HCT116 (cell line): ENCODE results near the gene ABHD16A. TPM values are rescaled to one million over a fixed set of nuclear protein-coding genes. Genes with fewer than 3 reads are reported as not detected.

ENCODE experiments used
- ATAC-seq: fragments of 200-7000 bp; cut with Tn5 transposase; 2 replicates; pipeline ENCODE4 v1.9.1; 2020; ENCODE audit warnings: mild to moderate bottlenecking, moderate library complexity
- BruUV-seq: library from RNA; stranded (reverse); fragments of 400-500 nt; replicated peaks from 2 replicates; lab custom pipeline; 2021; lab: Mats Ljungman, UMichigan
- CTCF ChIA-PET: fragments of 300-600 bp; sonication (Branson Sonifier 250); formaldehyde crosslinking; loops from one replicate; lab custom pipeline; 2021; ENCODE audit warnings: antibody characterized with exemption; lab: Charles Lee
- POLR2A ChIA-PET: fragments of 300-600, 350-600 bp; sonication (Branson Sonifier 250); formaldehyde crosslinking; loops from one replicate; lab custom pipeline; 2021; ENCODE audit warnings: antibody characterized with exemption; lab: Charles Lee
- RAD21 ChIA-PET, 2 experiments: fragments of 300-600 bp; sonication (Branson Sonifier 250); formaldehyde crosslinking; loops; one replicate each; lab custom pipeline; 2023; ENCODE audit warnings: low total read pairs in 2 of 2; ENCODE audit not compliant: uncharacterized antibody in 2 of 2, unreplicated experiment in 2 of 2, low non-redundant PET in 1 of 2; lab: Charles Lee
- DNase-seq: peaks from one replicate; pipeline ENCODE4 v3.0.0-alpha.2; 2010; ENCODE audit warnings: low read depth, low spot score
- H2AFZ ChIP-seq: fragments of 200-600 bp; shearing (Covaris generic), sonication (generic); 2 replicates; pipeline ENCODE4 v1.6.1; 2017; ENCODE audit warnings: low read depth, mixed run types, mixed read lengths, antibody characterized with exemption, low read length; ENCODE audit not compliant: poor library complexity, severe bottlenecking
- H3K27ac ChIP-seq: 2 replicates; pipeline ENCODE4 v1.5.1; 2012; ENCODE audit warnings: low read depth, low read length
- H3K27me3 ChIP-seq: fragments of 200-600 bp; sonication (generic); 2 replicates; pipeline ENCODE4 v1.6.1; 2016; ENCODE audit warnings: mixed run types, low read length, mixed read lengths; ENCODE audit not compliant: insufficient read depth
- H3K36me3 ChIP-seq, 2 experiments: fragments of 200-500 bp in 1 of 2; fragments of 200-600 bp in 1 of 2; sonication (Bioruptor generic) in 1 of 2; sonication (generic) in 1 of 2; 2 replicates each; pipeline versions ENCODE4 v1.5.1 to v1.6.1; 2014 to 2016; ENCODE audit warnings: low read length in 2 of 2, inconsistent platforms in 1 of 2, mixed read lengths in 1 of 2, mixed run types in 1 of 2; ENCODE audit not compliant: insufficient read depth in 2 of 2, control insufficient read depth in 1 of 2
- H3K4me1 ChIP-seq, 2 experiments: fragments of 200-600 bp in 1 of 2; sonication (generic) in 1 of 2; 2 replicates each; pipeline versions ENCODE4 v1.5.1 to v1.6.1; 2012 to 2017; ENCODE audit warnings: low read length in 2 of 2, inconsistent platforms in 1 of 2, mild to moderate bottlenecking in 1 of 2, mixed read lengths in 1 of 2, mixed run types in 1 of 2, moderate library complexity in 1 of 2; ENCODE audit not compliant: insufficient read depth in 2 of 2, control insufficient read depth in 1 of 2
- H3K4me2 ChIP-seq: fragments of 200-600 bp; sonication (generic); 2 replicates; pipeline ENCODE4 v1.6.1; 2017; ENCODE audit warnings: mixed run types, low read length, mixed read lengths
- H3K4me3 ChIP-seq, 2 experiments: fragments of 200-600 bp in 1 of 2; sonication (generic) in 1 of 2; replicated peaks in 1 of 2; 2 replicates each; pipeline ENCODE4 v1.5.1; 2011 to 2016; ENCODE audit warnings: low read length in 2 of 2, control low read depth in 1 of 2, low read depth in 1 of 2, mild to moderate bottlenecking in 1 of 2, mixed read lengths in 1 of 2, mixed run types in 1 of 2
- H3K79me2 ChIP-seq: fragments of 200-600 bp; sonication (generic); 2 replicates; pipeline ENCODE4 v1.6.1; 2017; ENCODE audit warnings: mild to moderate bottlenecking, mixed run types, low read length, moderate library complexity, mixed read lengths; ENCODE audit not compliant: insufficient read depth
- H3K9ac ChIP-seq: fragments of 200-600 bp; sonication (generic); 2 replicates; pipeline ENCODE4 v1.6.1; 2016; ENCODE audit warnings: low read length, mixed read lengths
- H3K9me2 ChIP-seq: fragments of 200-600 bp; sonication (generic), shearing (Covaris generic); 2 replicates; pipeline ENCODE4 v1.6.1; 2017; ENCODE audit warnings: mixed run types, mild to moderate bottlenecking, moderate library complexity; ENCODE audit not compliant: insufficient read depth
- H3K9me3 ChIP-seq, 2 experiments: fragments of 200-500 bp in 1 of 2; fragments of 200-600 bp in 1 of 2; sonication (Bioruptor generic) in 1 of 2; sonication (generic) in 1 of 2; 2 replicates each; pipeline ENCODE4 v1.6.1; 2014 to 2017; ENCODE audit warnings: low read length in 2 of 2, mixed read lengths in 2 of 2, inconsistent platforms in 1 of 2, low read depth in 1 of 2, mild to moderate bottlenecking in 1 of 2, mixed run types in 1 of 2, moderate library complexity in 1 of 2; ENCODE audit not compliant: control insufficient read depth in 1 of 2, insufficient read depth in 1 of 2
- H4K20me1 ChIP-seq: fragments of 200-600 bp; sonication (generic), shearing (Covaris generic); 2 replicates; pipeline ENCODE4 v1.6.1; 2017; ENCODE audit warnings: mixed run types, mild to moderate bottlenecking, moderate library complexity; ENCODE audit not compliant: insufficient read depth
- ATF3 ChIP-seq: IDR thresholded peaks from 2 replicates; pipeline ENCODE4 v1.6.1; 2012
- CBX3 ChIP-seq: IDR thresholded peaks from 2 replicates; pipeline ENCODE4 v1.6.1; 2012; ENCODE audit warnings: low read depth
- CEBPB ChIP-seq: IDR thresholded peaks from 2 replicates; pipeline ENCODE4 v1.6.1; 2012; ENCODE audit warnings: low read depth
- CTCF ChIP-seq, 3 experiments: fragments of 200-600 bp in 1 of 3; sonication (generic) in 1 of 3; IDR thresholded peaks in 2 of 3; conservative IDR thresholded peaks in 1 of 3; 2 replicates each; pipeline ENCODE4 v1.5.1; 2012 to 2017; ENCODE audit warnings: low read depth in 2 of 3, low read length in 2 of 3, antibody characterized with exemption in 1 of 3, borderline replicate concordance in 1 of 3, control low read depth in 1 of 3, mild to moderate bottlenecking in 1 of 3, mixed read lengths in 1 of 3, mixed run types in 1 of 3, moderate library complexity in 1 of 3; ENCODE audit not compliant: insufficient read depth in 1 of 3
- EGR1 ChIP-seq: IDR thresholded peaks from 2 replicates; pipeline ENCODE4 v1.6.1; 2012; ENCODE audit warnings: low read depth
- ELF1 ChIP-seq: IDR thresholded peaks from 2 replicates; pipeline ENCODE4 v1.6.1; 2012; ENCODE audit warnings: low read depth, borderline replicate concordance
- EZH2 ChIP-seq: fragments of 200-600 bp; sonication (generic); IDR thresholded peaks from 2 replicates; pipeline ENCODE4 v1.6.1; 2017; ENCODE audit warnings: antibody characterized with exemption, mixed run types
- EZH2phosphoT487 ChIP-seq: fragments of 200-600 bp; IDR thresholded peaks from 2 replicates; pipeline ENCODE4 v1.6.1; 2018; ENCODE audit warnings: antibody characterized with exemption, borderline replicate concordance
- FOSL1 ChIP-seq: IDR thresholded peaks from 2 replicates; pipeline ENCODE4 v1.6.1; 2012; ENCODE audit warnings: low read depth
- JUND ChIP-seq: IDR thresholded peaks from 2 replicates; pipeline ENCODE4 v1.6.1; 2012
- POLR2A ChIP-seq: IDR thresholded peaks from 2 replicates; pipeline ENCODE4 v1.7.0; 2011; ENCODE audit warnings: borderline replicate concordance; ENCODE audit not compliant: insufficient read depth, insufficient read length; ENCODE audit errors: extremely low read depth
- POLR2AphosphoS5 ChIP-seq: IDR thresholded peaks from 2 replicates; pipeline ENCODE4 v1.6.1; 2011; ENCODE audit warnings: mild to moderate bottlenecking, low read depth, low read length, moderate library complexity
- RAD21 ChIP-seq: IDR thresholded peaks from 2 replicates; pipeline ENCODE4 v1.6.1; 2012; ENCODE audit warnings: low read depth, mild to moderate bottlenecking
- SIN3A ChIP-seq: IDR thresholded peaks from 2 replicates; pipeline ENCODE4 v1.6.1; 2012; ENCODE audit warnings: low read depth
- SP1 ChIP-seq: IDR thresholded peaks from 2 replicates; pipeline ENCODE4 v1.6.1; 2012; ENCODE audit warnings: low read depth
- SRF ChIP-seq: IDR thresholded peaks from 2 replicates; pipeline ENCODE4 v1.6.1; 2012; ENCODE audit warnings: low read depth
- YY1 ChIP-seq: IDR thresholded peaks from 2 replicates; pipeline ENCODE4 v1.6.1; 2011; ENCODE audit warnings: low read length, low read depth, moderate library complexity, mild to moderate bottlenecking; ENCODE audit not compliant: insufficient replicate concordance; ENCODE audit errors: extremely low read depth
- ZFX ChIP-seq: fragments of 450-650 bp; IDR thresholded peaks from 2 replicates; pipeline ENCODE4 v1.6.1; 2017
- ZNF274 ChIP-seq: fragments of 200-500 bp; sonication (Bioruptor generic); IDR thresholded peaks from 2 replicates; pipeline ENCODE4 v1.6.1; 2014; ENCODE audit warnings: mild to moderate bottlenecking, low read depth, low read length, inconsistent platforms
- intact Hi-C: fragments of 100-400 bp; cut with micrococcal nuclease; formaldehyde crosslinking; loops from 2 replicates; pipeline ENCODE4 v1.10.0; 2022
- total RNA-seq: library from RNA; stranded (reverse); gene quantifications from one replicate; pipeline ENCODE4 v1.2.1, GENCODE V29; 2021; ENCODE audit not compliant: unreplicated experiment
- TF ChIP-seq, protein P1 (sequence below): IDR thresholded peaks from 2 replicates; pipeline ENCODE4 v1.6.1; 2012; ENCODE audit warnings: low read depth

The ABHD16A gene
- total RNA-seq, 1 experiment from 2014 or later, result 32.4 TPM

DNA sequence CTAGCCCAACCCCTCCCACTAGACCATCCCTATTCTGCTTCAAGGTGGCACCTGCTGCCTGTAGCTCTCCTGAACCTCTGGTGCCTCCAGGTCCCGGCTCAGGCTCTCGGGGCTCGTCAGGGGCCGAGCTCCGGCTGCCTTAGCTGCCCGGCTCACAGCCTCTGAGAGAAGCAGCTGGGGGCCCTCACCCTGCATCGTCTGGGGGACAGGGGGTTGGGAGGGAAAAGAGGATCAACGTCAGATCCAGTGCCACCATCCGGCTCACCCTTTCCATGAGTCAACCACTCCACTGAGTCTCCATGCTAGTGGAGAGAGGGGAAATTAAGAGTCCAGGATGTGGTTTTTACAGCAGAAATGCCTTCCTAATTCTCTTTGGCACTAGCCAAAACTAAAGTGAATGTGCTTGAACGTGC, 63.7 kb downstream of the ABHD16A start:
- H3K9me3 ChIP-seq, result no peaks in the 10 kb centered on the region
- H3K4me1 ChIP-seq, result no peaks in the 10 kb centered on the region
- RAD21 ChIA-PET, result no interaction called here
- H2AFZ ChIP-seq, result no peak overlapping the region
- no peak overlapping the region for H3K9ac ChIP-seq
- no peak for ATAC-seq
- no peaks in the 10 kb centered on the region for H3K27me3 ChIP-seq
- no peak overlapping the region for H3K4me3 ChIP-seq
- intact Hi-C loops, result no loop called here
- no peaks in the 10 kb centered on the region for H3K9me2 ChIP-seq
- TF ChIP-seq YY1 (no peak), EZH2 (no peak), SRF (no peak), FOSL1 (no peak), JUND (no peak), RAD21 (no peak), SP1 (no peak), SIN3A (no peak), ZFX (no peak), EZH2phosphoT487 (no peak), POLR2A (no peak), ZNF274 (no peak), ELF1 (no peak), EGR1 (no peak), POLR2AphosphoS5 (no peak), ATF3 (no peak), CBX3 (no peak), CEBPB (no peak), CTCF (IDR thresholded peaks at IDR 0.05 in 2 of 3, conservative IDR thresholded peaks at IDR 0.05 in 1 of 3; ENCODE audit: borderline replicate concordance in 1 of 3, insufficient read depth in 1 of 3, low read depth in 2 of 3, low read length in 2 of 3) (no peak)
- TF ChIP-seq, protein P1, sequence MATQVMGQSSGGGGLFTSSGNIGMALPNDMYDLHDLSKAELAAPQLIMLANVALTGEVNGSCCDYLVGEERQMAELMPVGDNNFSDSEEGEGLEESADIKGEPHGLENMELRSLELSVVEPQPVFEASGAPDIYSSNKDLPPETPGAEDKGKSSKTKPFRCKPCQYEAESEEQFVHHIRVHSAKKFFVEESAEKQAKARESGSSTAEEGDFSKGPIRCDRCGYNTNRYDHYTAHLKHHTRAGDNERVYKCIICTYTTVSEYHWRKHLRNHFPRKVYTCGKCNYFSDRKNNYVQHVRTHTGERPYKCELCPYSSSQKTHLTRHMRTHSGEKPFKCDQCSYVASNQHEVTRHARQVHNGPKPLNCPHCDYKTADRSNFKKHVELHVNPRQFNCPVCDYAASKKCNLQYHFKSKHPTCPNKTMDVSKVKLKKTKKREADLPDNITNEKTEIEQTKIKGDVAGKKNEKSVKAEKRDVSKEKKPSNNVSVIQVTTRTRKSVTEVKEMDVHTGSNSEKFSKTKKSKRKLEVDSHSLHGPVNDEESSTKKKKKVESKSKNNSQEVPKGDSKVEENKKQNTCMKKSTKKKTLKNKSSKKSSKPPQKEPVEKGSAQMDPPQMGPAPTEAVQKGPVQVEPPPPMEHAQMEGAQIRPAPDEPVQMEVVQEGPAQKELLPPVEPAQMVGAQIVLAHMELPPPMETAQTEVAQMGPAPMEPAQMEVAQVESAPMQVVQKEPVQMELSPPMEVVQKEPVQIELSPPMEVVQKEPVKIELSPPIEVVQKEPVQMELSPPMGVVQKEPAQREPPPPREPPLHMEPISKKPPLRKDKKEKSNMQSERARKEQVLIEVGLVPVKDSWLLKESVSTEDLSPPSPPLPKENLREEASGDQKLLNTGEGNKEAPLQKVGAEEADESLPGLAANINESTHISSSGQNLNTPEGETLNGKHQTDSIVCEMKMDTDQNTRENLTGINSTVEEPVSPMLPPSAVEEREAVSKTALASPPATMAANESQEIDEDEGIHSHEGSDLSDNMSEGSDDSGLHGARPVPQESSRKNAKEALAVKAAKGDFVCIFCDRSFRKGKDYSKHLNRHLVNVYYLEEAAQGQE, result no peak
- H3K27ac ChIP-seq, result no peak overlapping the region
- H4K20me1 ChIP-seq, result no peaks in the 10 kb centered on the region
- no TSS peak for BruUV-seq
- H3K79me2 ChIP-seq, result peaks cover 3% of the 10 kb centered on the region; the same call in 1 of the 2 replicates
- DNase-seq, result no peak
- peaks cover 49 to 59% of the 10 kb centered on the region in 2 experiments; a peak in 3 of 4 replicates for H3K36me3 ChIP-seq
- POLR2A ChIA-PET, result interaction anchor here (0.8 to 1.7 kb wide), 4 partner anchors 12 to 262 kb away, joined by 3 to 13 read pairs (median 4); partner anchors contain the start of gene BAG6
- H3K4me2 ChIP-seq, result no peak overlapping the region
- CTCF ChIA-PET, result no interaction called here
